D721Med (cell line): ENCODE data around the gene LGALS7.
"Not testable (repeated sequence)": the region's sequence is repeated elsewhere in the genome, so short reads cannot be mapped to it uniquely, and the experiment has no call there.

Experiments
- DNase-seq: peaks from one replicate; pipeline ENCODE4 v3.0.0; 2011; ENCODE audit warnings: low spot score; ENCODE audit not compliant: insufficient read length
- FAIRE-seq: peaks from 2 replicates; lab custom pipeline; 2011; peaks lifted over from hg19 to GRCh38; lab: Jason Lieb, UNC
- CTCF ChIP-seq: IDR thresholded peaks from 2 replicates; pipeline ENCODE4 v1.5.1; 2012; ENCODE audit warnings: mild to moderate bottlenecking, control low read depth; ENCODE audit not compliant: insufficient read depth; ENCODE audit errors: missing control alignments

Gene LGALS7

GRCh38 chr19:38795549-38795948 is 22.2 kb upstream of the LGALS7 start:
- no peak for TF ChIP-seq CTCF
- DNase-seq (no peak), FAIRE-seq (no peak)

GRCh38 chr19:38793671-38794070 is 20.4 kb upstream of the LGALS7 start:
- no peak for TF ChIP-seq CTCF
- FAIRE-seq (no peak), DNase-seq (no peak)

GRCh38 chr19:38793177-38793576 is 19.9 kb upstream of the LGALS7 start:
- DNase-seq (no peak), FAIRE-seq (no peak)
- no peak for TF ChIP-seq CTCF

- TF ChIP-seq CTCF = no peak
- DNase-seq (no peak), FAIRE-seq (no peak)
These were observed 19.2 kb upstream of the LGALS7 start for GRCh38 chr19:38792250-38793111.

- DNase-seq, FAIRE-seq: not testable (repeated sequence)
These were observed 18.2 kb upstream of the LGALS7 start for GRCh38 chr19:38791451-38792064.

GRCh38 chr19:38790507-38791403 is 17.4 kb upstream of the LGALS7 start:
- DNase-seq, FAIRE-seq: not testable (repeated sequence)

GRCh38 chr19:38788478-38789243 is 15.3 kb upstream of the LGALS7 start, which contains the start of gene LGALS7B:
Gene LGALS7B, plus strand, starts transcription at chr19:38789200. Its CDS starts 27 bp downstream, at chr19:38789227.
- FAIRE-seq = no peak
- TF ChIP-seq CTCF = no peak
- DNase-seq = no peak
